Measurements from ENCODE around the gene YBX2. TPM values are rescaled to one million over a fixed set of nuclear protein-coding genes. Genes with fewer than 3 reads are reported as not detected.

The YBX2 gene
- total and polyA plus RNA-seq, 12 donors, result 0.06 to 1.4 (median 0.19) TPM; not detected in 6

DNA sequence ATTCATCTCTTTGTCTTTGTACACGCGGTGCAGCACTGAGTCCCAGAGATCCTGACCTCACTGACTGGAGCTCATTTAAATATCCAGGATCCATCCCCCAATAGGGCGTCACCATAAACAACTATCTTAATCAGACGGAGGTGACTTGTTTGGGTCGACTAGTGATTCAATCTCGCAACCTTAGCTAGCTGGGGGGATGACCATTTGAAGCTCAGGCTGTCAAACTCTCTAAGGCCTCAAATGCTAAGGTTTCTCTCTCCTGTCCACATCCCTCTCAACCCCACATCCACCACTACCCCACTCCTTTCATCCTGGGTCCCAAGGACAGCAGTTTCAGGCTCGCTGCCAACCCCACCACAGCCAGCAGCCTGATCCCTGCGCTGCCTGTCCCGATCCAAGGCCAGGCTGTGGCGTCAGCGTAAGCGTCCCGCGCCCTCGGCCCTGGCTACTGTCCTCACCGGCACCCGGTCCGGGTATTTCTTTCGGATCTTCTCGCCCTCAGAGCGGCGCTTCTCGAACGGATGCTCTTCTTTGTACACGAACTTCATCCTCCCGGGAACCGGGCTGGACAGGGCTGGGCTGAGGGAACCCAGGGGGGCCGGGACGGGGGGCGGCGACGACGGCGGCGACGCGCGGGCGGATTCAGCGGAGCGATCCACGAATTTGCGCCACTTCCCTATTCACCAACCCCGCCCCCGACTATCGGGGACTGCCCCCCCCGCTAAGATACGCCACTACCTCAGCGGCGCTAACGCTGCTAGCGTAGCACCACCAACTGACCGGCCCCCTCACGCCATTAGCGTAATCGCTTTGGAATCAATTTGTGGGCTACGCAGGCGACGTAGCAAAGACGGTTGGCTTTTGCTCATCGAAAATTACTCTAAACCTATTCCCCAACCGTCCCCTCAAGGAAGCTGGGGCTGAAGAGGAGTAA, 52.4 kb downstream of the YBX2 start, which contains the start of gene GABARAP:
Gene GABARAP (minus strand): TSS at position 667 of the 934 bp plus-strand sequence. CDS start 119 bp downstream, at position 548.
- no peaks in the 10 kb centered on the region for H3K9me3 ChIP-seq (replicated peaks in 1 of 3)
- intact Hi-C loops (cut with DNase I), result no loop called here
- peak; percentile 94 to 98 (median 95) for DNase-seq
- H3K4me3 ChIP-seq, result peak within 1 kb of the TSS; percentile 1 to 92 (median 49)
- H3K27me3 ChIP-seq, result no peaks in the 10 kb centered on the region
- H3K27ac ChIP-seq, result peak within 1 kb of the TSS; percentile 87 to 100 (median 95)
- peaks cover 0 to 44% of the 10 kb centered on the region in 2 donors for H3K36me3 ChIP-seq (replicated peaks in 1 of 2)
- WGBS, 4 donors, result 0 to 1% (median 0%) methylated on average over 20 to 62 of the region's 62 CpGs
- peaks cover 24 to 28% of the 10 kb centered on the region in 2 donors for H3K4me1 ChIP-seq (replicated peaks in 1 of 2)
- TF ChIP-seq, protein P1, sequence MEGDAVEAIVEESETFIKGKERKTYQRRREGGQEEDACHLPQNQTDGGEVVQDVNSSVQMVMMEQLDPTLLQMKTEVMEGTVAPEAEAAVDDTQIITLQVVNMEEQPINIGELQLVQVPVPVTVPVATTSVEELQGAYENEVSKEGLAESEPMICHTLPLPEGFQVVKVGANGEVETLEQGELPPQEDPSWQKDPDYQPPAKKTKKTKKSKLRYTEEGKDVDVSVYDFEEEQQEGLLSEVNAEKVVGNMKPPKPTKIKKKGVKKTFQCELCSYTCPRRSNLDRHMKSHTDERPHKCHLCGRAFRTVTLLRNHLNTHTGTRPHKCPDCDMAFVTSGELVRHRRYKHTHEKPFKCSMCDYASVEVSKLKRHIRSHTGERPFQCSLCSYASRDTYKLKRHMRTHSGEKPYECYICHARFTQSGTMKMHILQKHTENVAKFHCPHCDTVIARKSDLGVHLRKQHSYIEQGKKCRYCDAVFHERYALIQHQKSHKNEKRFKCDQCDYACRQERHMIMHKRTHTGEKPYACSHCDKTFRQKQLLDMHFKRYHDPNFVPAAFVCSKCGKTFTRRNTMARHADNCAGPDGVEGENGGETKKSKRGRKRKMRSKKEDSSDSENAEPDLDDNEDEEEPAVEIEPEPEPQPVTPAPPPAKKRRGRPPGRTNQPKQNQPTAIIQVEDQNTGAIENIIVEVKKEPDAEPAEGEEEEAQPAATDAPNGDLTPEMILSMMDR (IDR thresholded peaks at IDR 0.05), result peak in 1 of 6 experiments; percentile 9
- TF ChIP-seq POLR2A (IDR thresholded peaks at IDR 0.05), result peak; percentile 57 to 85

DNA sequence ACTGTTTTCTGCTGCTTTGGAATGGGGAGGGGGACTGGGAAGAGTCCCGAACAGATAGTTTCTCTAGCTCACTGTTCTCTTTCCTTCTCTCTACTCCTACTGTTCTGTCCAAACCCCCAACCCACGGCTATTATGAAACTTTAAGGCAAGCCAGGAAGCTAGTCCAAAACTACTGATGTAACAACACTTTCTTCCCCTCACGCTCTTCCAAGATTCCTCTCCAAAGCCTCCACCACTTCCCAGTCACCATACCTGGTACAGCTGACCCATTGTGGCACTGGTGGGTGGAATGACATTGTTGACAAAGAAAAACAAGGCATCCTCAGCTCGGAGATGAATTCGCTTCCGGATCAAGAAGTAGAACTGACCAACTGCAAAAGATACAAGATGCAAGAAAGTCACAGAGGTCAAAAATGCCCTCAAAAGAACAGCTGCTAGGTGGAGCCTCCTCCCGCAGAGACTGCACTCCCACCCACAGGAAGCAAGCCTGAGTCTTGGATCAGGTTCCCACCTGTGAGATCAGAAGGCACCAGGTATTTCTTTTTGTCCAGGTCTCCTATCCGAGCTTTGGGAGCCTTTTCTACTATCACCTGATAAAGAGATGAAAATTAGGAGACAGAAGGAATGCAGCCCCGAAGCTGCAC, 53.2 kb downstream of the YBX2 start:
- H3K4me1 ChIP-seq (replicated peaks in 1 of 2), result peaks cover 29 to 31% of the 10 kb centered on the region in 2 donors
- intact Hi-C loops (cut with DNase I), result no loop called here
- H3K36me3 ChIP-seq (replicated peaks in 1 of 2), result peaks cover 0 to 44% of the 10 kb centered on the region in 2 donors
- peak overlapping the region; percentile 87 to 100 (median 95) for H3K27ac ChIP-seq
- 13 to 19% (median 16%) methylated on average over 9 of the region's 9 CpGs for WGBS, 4 donors
- H3K9me3 ChIP-seq (replicated peaks in 1 of 3), result no peaks in the 10 kb centered on the region
- H3K27me3 ChIP-seq, result no peaks in the 10 kb centered on the region
- peak in 1 of 2 donors; percentile 14 for TF ChIP-seq POLR2A (IDR thresholded peaks at IDR 0.05)
- TF ChIP-seq, protein P1 (IDR thresholded peaks at IDR 0.05), result no peak
- DNase-seq, result no peak
- peak overlapping the region in 3 of 4 donors; percentile 47 to 92 (median 51) for H3K4me3 ChIP-seq

DNA sequence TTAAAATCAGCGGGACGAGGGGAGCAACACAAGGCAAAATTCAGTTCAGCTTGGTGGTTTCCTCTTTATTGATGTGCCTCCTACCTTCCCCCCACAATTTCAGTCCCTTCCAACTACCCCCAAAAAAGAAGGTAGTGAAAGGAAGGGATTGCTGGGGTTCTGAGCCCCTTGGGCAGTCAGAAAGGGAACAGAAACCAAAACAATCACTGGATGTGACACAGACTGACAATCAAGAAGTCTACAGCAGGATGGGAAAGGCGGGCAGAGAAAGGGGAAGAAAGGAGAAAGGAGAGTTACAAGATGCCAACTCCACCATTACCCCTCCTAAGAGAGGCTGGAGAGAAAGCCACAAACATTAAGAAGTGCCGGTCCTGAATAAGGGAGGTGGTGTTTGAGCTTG, 54.1 kb downstream of the YBX2 start:
- Histone ChIP-seq H3K27me3 (no peaks in the 10 kb centered on the region), H3K27ac (peak overlapping the region; percentile 87 to 100 (median 95)), H3K4me3 (peak overlapping the region in 2 of 4 donors; percentile 23 to 92), H3K9me3 (replicated peaks in 1 of 3) (no peaks in the 10 kb centered on the region), H3K36me3 (replicated peaks in 1 of 2) (peaks cover 0 to 44% of the 10 kb centered on the region in 2 donors), H3K4me1 (replicated peaks in 1 of 2) (peaks cover 37 to 39% of the 10 kb centered on the region in 2 donors)
- no peak for DNase-seq
- WGBS, 4 donors, result 25 to 38% (median 30%) methylated on average over 4 of the region's 4 CpGs
- intact Hi-C loops (cut with DNase I), result no loop called here
- TF ChIP-seq POLR2A (IDR thresholded peaks at IDR 0.05), result no peak
- TF ChIP-seq, protein P1 (IDR thresholded peaks at IDR 0.05), result no peak

Measured in adrenal gland (tissue), 12 donors.